Pons (tissue), 1 donor: ENCODE results near the gene NUPR1.
"Not testable (repeated sequence)": the region's sequence is repeated elsewhere in the genome, so short reads cannot be mapped to it uniquely, and the experiment has no call there.

Source experiments
- DNase-seq: peaks from one replicate; pipeline ENCODE4 v3.0.0-alpha.2; 2016; ENCODE audit warnings: low spot score

NUPR1 gene

DNA sequence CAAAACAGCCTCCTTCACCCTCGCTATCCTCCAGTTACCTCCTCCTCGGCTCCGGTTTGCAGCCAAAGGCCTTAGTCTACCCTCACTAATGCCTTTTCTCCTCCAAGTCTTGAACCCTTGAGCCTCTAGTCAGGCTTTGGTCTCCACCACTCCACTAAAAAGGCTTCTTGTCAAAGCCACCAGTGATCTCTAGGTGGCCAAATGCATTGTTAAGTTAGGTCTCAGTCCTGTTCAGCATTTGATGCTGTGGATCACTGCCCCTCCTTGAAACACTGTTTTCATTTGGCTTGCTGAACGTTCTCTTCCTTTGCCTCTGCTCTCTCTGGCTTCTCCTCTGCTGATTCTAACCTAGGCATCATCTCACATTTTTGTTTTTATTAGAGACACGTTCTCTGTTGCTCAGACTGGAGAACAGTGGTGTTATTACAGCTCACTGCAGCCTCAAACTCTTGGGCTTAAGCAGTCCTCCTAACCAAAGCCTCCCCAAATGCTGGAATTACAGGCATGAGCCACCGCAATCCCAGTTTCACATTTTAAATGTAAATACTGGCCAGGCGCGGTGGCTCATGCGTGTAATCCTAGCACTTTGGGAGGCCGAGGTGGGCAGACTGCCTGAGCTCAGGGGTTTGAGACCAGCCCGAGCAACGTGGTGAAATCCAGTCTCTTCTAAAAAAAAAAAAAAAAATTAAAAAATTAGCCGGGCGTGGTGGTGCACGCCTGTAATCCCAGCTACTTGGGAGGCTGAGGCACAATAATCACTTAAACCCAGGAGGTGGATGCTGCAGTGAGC is 16.1 kb upstream of the NUPR1 start:
- no peak for DNase-seq

DNA sequence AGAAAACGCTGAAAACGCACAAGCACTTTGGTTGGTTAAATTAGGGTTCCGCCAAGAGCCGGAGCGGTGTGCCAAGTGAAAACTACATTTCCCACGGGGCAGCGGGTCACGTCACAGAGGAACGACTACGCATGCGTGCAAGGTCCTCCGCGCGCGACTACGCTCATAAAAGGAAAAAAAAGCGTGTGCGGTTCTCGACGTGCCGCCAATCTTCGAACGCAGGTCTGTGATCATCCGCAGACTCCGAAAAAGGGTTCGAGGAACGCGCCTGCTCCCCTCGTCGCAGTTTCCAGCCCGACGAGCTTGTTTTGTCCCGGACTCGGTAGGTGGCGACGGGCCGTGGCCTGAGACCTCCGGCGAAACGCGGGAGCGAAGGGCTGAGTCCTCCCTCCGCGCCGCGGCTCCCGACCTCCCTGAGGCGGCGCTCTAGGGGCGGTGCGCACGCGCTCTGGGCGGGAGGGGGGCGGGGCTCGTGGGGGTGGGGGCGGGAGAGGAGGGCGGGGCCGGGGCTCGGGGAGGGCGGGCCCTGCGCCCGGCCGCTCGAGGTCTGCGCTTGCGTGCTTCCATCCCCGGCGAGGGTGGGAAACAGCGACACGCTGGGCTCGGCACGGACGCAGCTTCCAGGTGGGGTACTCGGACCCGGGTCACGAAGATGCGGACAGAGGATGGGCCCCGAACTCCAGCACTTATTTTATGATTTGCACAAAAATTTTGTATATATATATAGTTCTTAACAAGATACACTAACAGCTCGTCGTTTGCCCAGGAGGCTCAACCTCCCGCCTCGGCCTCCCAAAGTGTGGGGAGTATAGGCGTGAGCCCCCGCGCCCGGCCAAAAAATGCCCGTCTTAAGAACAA is 15.2 kb upstream of the NUPR1 start, which contains the start of gene SGF29:
TSS of gene SGF29 (plus strand) at position 145 of the 858 bp plus-strand sequence. CDS start 27,150 bp downstream, outside the sequence.
- DNase-seq: peak; percentile 90

- DNase-seq: no peak
Measured at GRCh38 chr16:28549301-28549899, 10.6 kb upstream of the NUPR1 start.

- DNase-seq: no peak
Measured at GRCh38 chr16:28548306-28548802, 9.6 kb upstream of the NUPR1 start.

GRCh38 chr16:28546626-28547025 is 7.9 kb upstream of the NUPR1 start:
- DNase-seq: no peak

GRCh38 chr16:28545964-28546363 is 7.2 kb upstream of the NUPR1 start:
- DNase-seq: not testable (repeated sequence)

GRCh38 chr16:28544998-28545397 is 6.2 kb upstream of the NUPR1 start:
- DNase-seq: no peak

DNA sequence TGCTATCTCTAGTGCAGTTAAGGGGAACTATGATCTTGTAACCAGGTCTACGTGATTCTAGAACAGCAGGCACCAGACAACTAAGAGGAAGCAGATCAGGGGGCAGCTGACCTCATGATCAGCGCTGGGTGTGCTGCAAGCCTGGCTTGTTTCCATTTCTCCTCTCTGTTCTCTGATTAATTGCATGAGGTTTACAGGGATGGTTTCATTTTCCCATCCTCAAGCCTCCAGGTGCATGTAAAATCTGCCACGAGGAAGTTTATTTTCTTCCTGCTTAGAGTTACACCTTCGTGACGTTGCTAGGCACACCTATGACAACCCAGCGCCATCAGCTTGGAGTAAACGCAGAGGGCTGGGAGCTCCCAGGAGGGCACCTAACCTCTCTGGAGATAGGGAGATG is 4.3 kb upstream of the NUPR1 start:
- DNase-seq: peak; percentile 69

GRCh38 chr16:28542646-28543045 is 3.9 kb upstream of the NUPR1 start:
- DNase-seq: no peak

GRCh38 chr16:28540346-28540745 is 1.6 kb upstream of the NUPR1 start:
- DNase-seq: no peak

GRCh38 chr16:28537964-28538732 is 626 bp downstream of the NUPR1 start:
- DNase-seq: no peak

DNA sequence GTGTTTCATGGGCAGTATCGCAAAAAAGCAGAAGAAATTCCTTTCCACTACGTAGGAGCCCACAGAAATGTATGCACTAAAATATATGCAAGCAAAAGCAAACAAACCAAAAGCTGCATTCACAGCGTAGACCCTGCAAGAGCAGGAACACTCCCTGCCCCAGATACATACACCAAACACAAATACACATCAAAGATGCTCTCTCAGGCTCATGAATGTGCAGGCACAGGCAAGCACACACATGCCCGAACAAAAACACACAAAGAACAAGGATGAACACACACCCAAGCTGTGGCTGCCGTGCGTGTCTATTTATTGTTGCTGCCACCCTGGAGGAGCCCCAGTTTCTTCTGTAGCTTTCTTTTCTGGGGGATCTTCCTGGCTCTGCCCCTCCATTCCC is 1.7 kb downstream of the NUPR1 start:
- no peak for DNase-seq

DNA sequence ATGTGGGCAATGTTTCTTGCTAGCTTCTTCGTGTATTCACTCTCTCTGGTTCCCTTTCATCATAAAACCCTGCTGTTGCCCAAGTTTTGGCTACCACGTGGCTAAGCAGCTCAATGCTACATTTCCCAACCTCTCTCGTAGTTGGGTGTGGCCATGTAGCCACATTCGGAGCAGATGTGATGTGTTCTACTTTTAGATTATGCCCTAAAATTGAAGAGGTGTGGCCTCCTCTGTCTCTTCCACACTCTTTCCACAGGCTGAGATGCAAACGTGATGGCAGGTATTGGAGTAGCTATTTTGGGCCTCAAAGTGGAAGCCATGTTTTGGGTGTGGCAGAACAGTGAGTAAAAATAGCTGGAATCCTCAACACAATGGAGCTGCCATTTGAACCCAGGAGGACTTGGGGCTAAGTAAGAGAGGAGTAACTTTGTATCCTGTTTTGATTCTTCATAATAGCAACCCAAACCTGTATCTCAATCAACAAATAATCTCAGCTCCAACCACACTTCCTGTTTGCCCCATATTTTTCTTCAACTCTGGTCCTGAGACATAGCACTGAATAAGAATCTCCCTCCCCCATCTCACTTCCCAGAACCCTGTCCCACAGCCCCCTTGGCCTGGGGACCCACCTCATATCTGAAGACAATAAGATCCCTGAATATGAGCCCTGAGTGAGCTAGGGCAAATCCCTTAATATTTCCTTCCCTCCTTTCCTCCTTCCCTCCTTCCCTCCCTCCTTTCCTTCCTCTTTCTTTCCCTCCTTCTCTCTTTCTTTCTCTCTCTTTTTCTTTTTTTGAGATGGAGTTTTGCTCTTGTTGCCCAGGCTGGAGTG is 4.0 kb downstream of the NUPR1 start:
- peak; percentile 31 for DNase-seq

GRCh38 chr16:28532940-28533647 is 5.7 kb downstream of the NUPR1 start:
- DNase-seq: no peak

- DNase-seq: no peak
Measured at GRCh38 chr16:28531777-28532744, 6.7 kb downstream of the NUPR1 start.

- no peak for DNase-seq
Measured at GRCh38 chr16:28529124-28529523, 9.7 kb downstream of the NUPR1 start.

- no peak for DNase-seq
Measured at GRCh38 chr16:28528463-28528867, 10.3 kb downstream of the NUPR1 start.

GRCh38 chr16:28527985-28528384 is 10.8 kb downstream of the NUPR1 start:
- DNase-seq: no peak
